ENCODE results near the gene DYNLT4. TPM values are rescaled to one million over a fixed set of nuclear protein-coding genes. Genes with fewer than 3 reads are reported as not detected.
"Not testable (repeated sequence)": the region's sequence is repeated elsewhere in the genome, so short reads cannot be mapped to it uniquely, and the experiment has no call there.

Gene DYNLT4
- total RNA-seq, 1 experiment from 2014 or later, result 0.66 TPM

- no TSS peak for BruUV-seq (replicated peaks)
- Mint-ChIP-seq H3K4me3 (ENCODE audit: low read depth, unreplicated experiment) (peak overlapping the region; percentile 75), H3K9me3 (ENCODE audit: low read depth, unreplicated experiment) (no peaks in the 10 kb centered on the region), H3K27ac (ENCODE audit: unreplicated experiment) (peak overlapping the region; percentile 100), H3K27me3 (ENCODE audit: unreplicated experiment) (no peaks in the 10 kb centered on the region), H3K4me1 (ENCODE audit: low read depth, unreplicated experiment) (peaks cover 48% of the 10 kb centered on the region), H3K36me3 (ENCODE audit: insufficient read depth, unreplicated experiment) (peaks cover 21% of the 10 kb centered on the region)
- intact Hi-C loops (cut with micrococcal nuclease; ENCODE audit: unreplicated experiment), result no loop called here
- TF ChIP-seq, protein P1, sequence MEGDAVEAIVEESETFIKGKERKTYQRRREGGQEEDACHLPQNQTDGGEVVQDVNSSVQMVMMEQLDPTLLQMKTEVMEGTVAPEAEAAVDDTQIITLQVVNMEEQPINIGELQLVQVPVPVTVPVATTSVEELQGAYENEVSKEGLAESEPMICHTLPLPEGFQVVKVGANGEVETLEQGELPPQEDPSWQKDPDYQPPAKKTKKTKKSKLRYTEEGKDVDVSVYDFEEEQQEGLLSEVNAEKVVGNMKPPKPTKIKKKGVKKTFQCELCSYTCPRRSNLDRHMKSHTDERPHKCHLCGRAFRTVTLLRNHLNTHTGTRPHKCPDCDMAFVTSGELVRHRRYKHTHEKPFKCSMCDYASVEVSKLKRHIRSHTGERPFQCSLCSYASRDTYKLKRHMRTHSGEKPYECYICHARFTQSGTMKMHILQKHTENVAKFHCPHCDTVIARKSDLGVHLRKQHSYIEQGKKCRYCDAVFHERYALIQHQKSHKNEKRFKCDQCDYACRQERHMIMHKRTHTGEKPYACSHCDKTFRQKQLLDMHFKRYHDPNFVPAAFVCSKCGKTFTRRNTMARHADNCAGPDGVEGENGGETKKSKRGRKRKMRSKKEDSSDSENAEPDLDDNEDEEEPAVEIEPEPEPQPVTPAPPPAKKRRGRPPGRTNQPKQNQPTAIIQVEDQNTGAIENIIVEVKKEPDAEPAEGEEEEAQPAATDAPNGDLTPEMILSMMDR (IDR thresholded peaks at IDR 0.05; ENCODE audit: unreplicated experiment), result no peak
- no peak for DNase-seq
- CTCF ChIA-PET, result interaction anchor here (0.7 to 1.2 kb wide), 3 partner anchors 11 to 251 kb away, joined by 4 to 6 read pairs (median 4); partner anchors contain the start of genes BTBD19 and PLK3
Measured at GRCh38 chr1:44819196-44819607, 12.1 kb upstream of the DYNLT4 start.

- Mint-ChIP-seq H3K27ac (ENCODE audit: unreplicated experiment) (peak overlapping the region; percentile 50), H3K4me1 (ENCODE audit: low read depth, unreplicated experiment) (peaks cover 48% of the 10 kb centered on the region), H3K27me3 (ENCODE audit: unreplicated experiment) (no peaks in the 10 kb centered on the region), H3K9me3 (ENCODE audit: low read depth, unreplicated experiment) (no peaks in the 10 kb centered on the region), H3K36me3 (ENCODE audit: insufficient read depth, unreplicated experiment) (peaks cover 25% of the 10 kb centered on the region), H3K4me3 (ENCODE audit: low read depth, unreplicated experiment) (peak overlapping the region; percentile 75)
- TF ChIP-seq, protein P1 (IDR thresholded peaks at IDR 0.05; ENCODE audit: unreplicated experiment), result no peak
- BruUV-seq (replicated peaks), result no TSS peak
- no peak for DNase-seq
- CTCF ChIA-PET, result interaction anchor here (1.2 kb wide), 1 partner anchor 18 kb away, joined by 3 read pairs; the partner anchor contains the start of gene PLK3
- intact Hi-C loops (cut with micrococcal nuclease; ENCODE audit: unreplicated experiment), result no loop called here
Measured at GRCh38 chr1:44817771-44818495, 10.8 kb upstream of the DYNLT4 start.

DNA sequence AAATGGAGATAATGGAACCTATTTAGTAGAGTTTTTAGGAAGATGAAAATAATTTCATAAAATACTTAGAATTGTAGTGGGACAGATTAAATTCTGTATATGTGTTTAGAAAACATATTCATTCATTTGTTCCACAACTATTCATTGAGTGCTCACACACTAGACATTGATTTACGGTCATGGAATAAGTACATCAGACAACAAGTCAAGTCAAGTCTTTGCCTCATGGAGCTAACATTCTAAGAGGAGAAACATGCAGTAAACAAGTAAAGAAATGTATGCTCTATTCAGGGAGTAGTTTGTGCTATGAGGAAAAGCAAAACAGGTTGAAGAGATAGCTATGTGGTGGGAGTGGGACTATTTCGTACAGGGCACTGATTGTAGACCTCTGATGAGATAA is 10.2 kb upstream of the DYNLT4 start:
- CTCF ChIA-PET, result interaction anchor here (1.2 kb wide), 1 partner anchor 17 kb away, joined by 3 read pairs; the partner anchor contains the start of gene PLK3
- H3K9me3 Mint-ChIP-seq (ENCODE audit: low read depth, unreplicated experiment), result no peaks in the 10 kb centered on the region
- peak overlapping the region; percentile 75 for H3K4me3 Mint-ChIP-seq (ENCODE audit: low read depth, unreplicated experiment)
- H3K27ac Mint-ChIP-seq (ENCODE audit: unreplicated experiment), result peak overlapping the region; percentile 50
- H3K4me1 Mint-ChIP-seq (ENCODE audit: low read depth, unreplicated experiment), result peaks cover 48% of the 10 kb centered on the region
- intact Hi-C loops (cut with micrococcal nuclease; ENCODE audit: unreplicated experiment), result no loop called here
- H3K27me3 Mint-ChIP-seq (ENCODE audit: unreplicated experiment), result no peaks in the 10 kb centered on the region
- no TSS peak for BruUV-seq (replicated peaks)
- H3K36me3 Mint-ChIP-seq (ENCODE audit: insufficient read depth, unreplicated experiment), result peaks cover 27% of the 10 kb centered on the region
- DNase-seq, result no peak
- TF ChIP-seq, protein P1 (IDR thresholded peaks at IDR 0.05; ENCODE audit: unreplicated experiment), result no peak

- H3K27ac Mint-ChIP-seq (ENCODE audit: unreplicated experiment); H3K27me3 Mint-ChIP-seq (ENCODE audit: unreplicated experiment); CTCF ChIA-PET; intact Hi-C loops (cut with micrococcal nuclease; ENCODE audit: unreplicated experiment); BruUV-seq (replicated peaks); H3K9me3 Mint-ChIP-seq (ENCODE audit: low read depth, unreplicated experiment); H3K4me3 Mint-ChIP-seq (ENCODE audit: low read depth, unreplicated experiment); DNase-seq: not testable (repeated sequence)
- peaks cover 37% of the 10 kb centered on the region for H3K36me3 Mint-ChIP-seq (ENCODE audit: insufficient read depth, unreplicated experiment)
- H3K4me1 Mint-ChIP-seq (ENCODE audit: low read depth, unreplicated experiment), result peaks cover 59% of the 10 kb centered on the region
Measured at GRCh38 chr1:44815926-44816325, 8.8 kb upstream of the DYNLT4 start.
